IMR-90 (cell line): Measurements from ENCODE around the gene WNK1. TPM values are rescaled to one million over a fixed set of nuclear protein-coding genes. Genes with fewer than 3 reads are reported as not detected.

Experiments
- ATAC-seq: fragments of 200-7000 bp; cut with Tn5 transposase; 2 replicates; pipeline ENCODE4 v1.9.1; 2020; ENCODE audit warnings: low read depth, mild to moderate bottlenecking, moderate library complexity
- BruUV-seq: library from RNA; stranded (reverse); fragments of 400-500 nt; replicated peaks from 2 replicates; lab custom pipeline; 2021; lab: Mats Ljungman, UMichigan
- CTCF ChIA-PET: fragments of 300-600 bp; formaldehyde crosslinking; extraction: SDS; loops from one replicate; lab custom pipeline; 2021; ENCODE audit warnings: antibody characterized with exemption; lab: Yijun Ruan, JAX
- POLR2A ChIA-PET: fragments of 300-600 bp; sonication (Branson Sonifier 250); formaldehyde crosslinking; loops from one replicate; lab custom pipeline; 2022; ENCODE audit warnings: antibody characterized with exemption; ENCODE audit not compliant: unreplicated experiment; lab: Charles Lee
- DNase-seq: peaks from one replicate; pipeline ENCODE4 v3.0.0; 2013
- H2AFZ ChIP-seq: replicated peaks from 2 replicates; pipeline ENCODE3; 2013; ENCODE audit warnings: low read length, mild to moderate bottlenecking; ENCODE audit not compliant: poor library complexity
- H2AK5ac ChIP-seq: 2 replicates; pipeline ENCODE4 v1.6.1; 2013; ENCODE audit warnings: low read depth, low read length, inconsistent platforms
- H2AK9ac ChIP-seq: replicated peaks from 2 replicates; pipeline ENCODE3; 2013; ENCODE audit warnings: mild to moderate bottlenecking, low read depth, low read length, moderate library complexity; ENCODE audit not compliant: poor library complexity
- H2BK120ac ChIP-seq: 2 replicates; pipeline ENCODE4 v1.6.1; 2013; ENCODE audit warnings: low read depth, low read length, inconsistent platforms
- H2BK15ac ChIP-seq: 3 replicates; pipeline ENCODE4 v1.6.1; 2013; ENCODE audit warnings: low read depth, low read length, inconsistent platforms
- H2BK20ac ChIP-seq: 2 replicates; pipeline ENCODE4 v1.6.1; 2013; ENCODE audit warnings: low read depth, mild to moderate bottlenecking, inconsistent platforms, low read length, moderate library complexity
- H2BK5ac ChIP-seq: 2 replicates; pipeline ENCODE4 v1.6.1; 2013; ENCODE audit warnings: mild to moderate bottlenecking, low read depth, low read length, inconsistent platforms; ENCODE audit not compliant: poor library complexity, severe bottlenecking
- H3K14ac ChIP-seq: replicated peaks from 2 replicates; pipeline ENCODE4 v1.6.1; 2013; ENCODE audit warnings: low read depth, low read length, inconsistent platforms
- H3K18ac ChIP-seq: 2 replicates; pipeline ENCODE4 v1.6.1; 2013; ENCODE audit warnings: low read depth, low read length, control low read depth
- H3K23ac ChIP-seq: 2 replicates; pipeline ENCODE4 v1.6.1; 2013; ENCODE audit warnings: low read depth, low read length, inconsistent platforms
- H3K27ac ChIP-seq: 2 replicates; pipeline ENCODE4 v1.5.1; 2013; ENCODE audit warnings: mild to moderate bottlenecking, control low read depth, low read length; ENCODE audit not compliant: insufficient read depth
- H3K27me3 ChIP-seq: 2 replicates; pipeline ENCODE4 v1.6.1; 2013; ENCODE audit warnings: low read length; ENCODE audit not compliant: control insufficient read depth, insufficient read depth
- H3K36me3 ChIP-seq: 2 replicates; pipeline ENCODE4 v1.6.1; 2013; ENCODE audit warnings: low read length, mixed read lengths; ENCODE audit not compliant: control insufficient read depth, insufficient read depth
- H3K4ac ChIP-seq: 2 replicates; pipeline ENCODE4 v1.6.1; 2013; ENCODE audit warnings: low read depth, low read length, inconsistent platforms
- H3K4me1 ChIP-seq: 2 replicates; pipeline ENCODE4 v1.6.1; 2013; ENCODE audit warnings: low read length, mixed read lengths; ENCODE audit not compliant: control insufficient read depth, insufficient read depth
- H3K4me2 ChIP-seq: 2 replicates; pipeline ENCODE4 v1.6.1; 2013; ENCODE audit warnings: low read depth, mild to moderate bottlenecking, control low read depth, low read length, moderate library complexity
- H3K4me3 ChIP-seq: 2 replicates; pipeline ENCODE4 v1.5.1; 2013; ENCODE audit warnings: low read depth, mild to moderate bottlenecking, control low read depth, low read length, moderate library complexity; ENCODE audit not compliant: insufficient read depth
- H3K56ac ChIP-seq: 2 replicates; pipeline ENCODE4 v1.6.1; 2013; ENCODE audit warnings: low read length, inconsistent platforms; ENCODE audit not compliant: insufficient read depth; ENCODE audit errors: extremely low read depth
- H3K79me1 ChIP-seq, 2 experiments: 2 replicates each; pipeline ENCODE4 v1.6.1; 2013; ENCODE audit warnings: low read length in 2 of 2, inconsistent platforms in 1 of 2, low read depth in 1 of 2
- H3K9ac ChIP-seq: 2 replicates; pipeline ENCODE4 v1.6.1; 2013; ENCODE audit warnings: low read depth, low read length, control low read depth
- H3K9me1 ChIP-seq: 2 replicates; pipeline ENCODE4 v1.6.1; 2013; ENCODE audit warnings: low read length, inconsistent platforms; ENCODE audit not compliant: insufficient read depth
- H3K9me3 ChIP-seq: 2 replicates; pipeline ENCODE4 v1.6.1; 2013; ENCODE audit warnings: low read length; ENCODE audit not compliant: control insufficient read depth, insufficient read depth
- H4K20me1 ChIP-seq: 2 replicates; pipeline ENCODE4 v1.6.1; 2013; ENCODE audit warnings: low read length, inconsistent platforms; ENCODE audit not compliant: insufficient read depth
- H4K5ac ChIP-seq: 2 replicates; pipeline ENCODE4 v1.6.1; 2013; ENCODE audit warnings: mild to moderate bottlenecking, low read depth, low read length, control low read depth
- H4K8ac ChIP-seq, 2 experiments: 2 replicates each; pipeline ENCODE4 v1.6.1; 2013; ENCODE audit warnings: low read depth in 2 of 2, low read length in 2 of 2, control low read depth in 1 of 2, inconsistent platforms in 1 of 2
- H4K91ac ChIP-seq: 2 replicates; pipeline ENCODE4 v1.6.1; 2013; ENCODE audit warnings: low read depth, low read length, inconsistent platforms; ENCODE audit not compliant: insufficient read depth
- BHLHE40 ChIP-seq: fragments of 150-350 bp; IDR thresholded peaks from 2 replicates; pipeline ENCODE4 v1.6.1; 2016; ENCODE audit warnings: mild to moderate bottlenecking, low read depth, low read length
- CEBPB ChIP-seq: IDR thresholded peaks from 2 replicates; pipeline ENCODE4 v1.6.1; 2012; ENCODE audit warnings: low read depth, low read length, improper control_type of control experiment
- CHD1 ChIP-seq: IDR thresholded peaks from 2 replicates; pipeline ENCODE4 v1.6.1; 2012; ENCODE audit warnings: low read depth, low read length, improper control_type of control experiment
- CTCF ChIP-seq: conservative IDR thresholded peaks from 2 replicates; pipeline ENCODE4 v1.5.1; 2012; ENCODE audit warnings: mild to moderate bottlenecking, low read depth, low read length, improper control_type of control experiment
- ELK1 ChIP-seq: fragments of 150-350 bp; IDR thresholded peaks from 2 replicates; pipeline ENCODE4 v1.6.1; 2016; ENCODE audit warnings: low read depth, mild to moderate bottlenecking, low read length, moderate library complexity, borderline replicate concordance
- FOS ChIP-seq: fragments of 150-350 bp; IDR thresholded peaks from 2 replicates; pipeline ENCODE4 v1.6.1; 2016; ENCODE audit warnings: low read depth, low read length
- MAFK ChIP-seq: IDR thresholded peaks from 2 replicates; pipeline ENCODE4 v1.6.1; 2012; ENCODE audit warnings: low read depth, low read length, improper control_type of control experiment
- MAZ ChIP-seq: IDR thresholded peaks from 2 replicates; pipeline ENCODE4 v1.6.1; 2012; ENCODE audit warnings: low read depth, mild to moderate bottlenecking, low read length, improper control_type of control experiment, moderate library complexity, borderline replicate concordance
- MXI1 ChIP-seq: IDR thresholded peaks from 2 replicates; pipeline ENCODE4 v1.6.1; 2012; ENCODE audit warnings: low read depth, mild to moderate bottlenecking, low read length, moderate library complexity, borderline replicate concordance
- NFE2L2 ChIP-seq: fragments of 150-350 bp; IDR thresholded peaks from 2 replicates; pipeline ENCODE4 v1.6.1; 2016; ENCODE audit warnings: low read depth, mild to moderate bottlenecking, low read length
- POLR2A ChIP-seq: IDR thresholded peaks from 2 replicates; pipeline ENCODE4 v1.6.1; 2012; ENCODE audit warnings: mild to moderate bottlenecking, low read depth, low read length
- RAD21 ChIP-seq: IDR thresholded peaks from 2 replicates; pipeline ENCODE4 v1.6.1; 2012; ENCODE audit warnings: low read length, improper control_type of control experiment
- RCOR1 ChIP-seq: IDR thresholded peaks from 2 replicates; pipeline ENCODE4 v1.6.1; 2012; ENCODE audit warnings: mild to moderate bottlenecking, low read length, improper control_type of control experiment; ENCODE audit not compliant: insufficient replicate concordance
- RFX5 ChIP-seq: IDR thresholded peaks from 2 replicates; pipeline ENCODE4 v1.8.0; 2012; ENCODE audit warnings: low read depth, mild to moderate bottlenecking, low read length, moderate library complexity
- SMC3 ChIP-seq: fragments of 150-350 bp; IDR thresholded peaks from 2 replicates; pipeline ENCODE4 v1.6.1; 2016; ENCODE audit warnings: low read depth, mild to moderate bottlenecking, antibody characterized with exemption, low read length, moderate library complexity
- USF2 ChIP-seq: fragments of 150-350 bp; IDR thresholded peaks from 2 replicates; pipeline ENCODE4 v1.6.1; 2017; ENCODE audit warnings: mild to moderate bottlenecking, antibody characterized with exemption, low read length, low read depth
- WGBS, 2 experiments: methylation state at CpG; one replicate each; pipeline versions ENCODE4 v1.1.5 to v1.1.7; 2013; ENCODE audit warnings: missing lambda C conversion rate in 2 of 2; ENCODE audit not compliant: insufficient read length in 1 of 2; ENCODE audit errors: extremely low coverage in 2 of 2; 5-methylcytosine and 5-hydroxymethylcytosine counted together
- dilution Hi-C: fragments of 300-500 bp; cut with HindIII; formaldehyde crosslinking; loops from one replicate; pipeline ENCODE4 v1.14.3; 2018; ENCODE audit warnings: low sequenced_read_pairs; ENCODE audit not compliant: unreplicated experiment
- in situ Hi-C: fragments of 300-500 bp; cut with MboI; formaldehyde crosslinking; loops from 3 replicates; pipeline ENCODE4 v1.14.3; 2019; ENCODE audit warnings: low sequenced_read_pairs, inconsistent platforms, mixed read lengths
- intact Hi-C: fragments of 100-400 bp; cut with micrococcal nuclease; formaldehyde crosslinking; loops from 2 replicates; pipeline ENCODE4 v1.10.0; 2022
- polyA plus RNA-seq, 3 experiments: library from polyadenylated mRNA; depleted of rRNA; stranded (reverse); fragments of >200 nt; gene quantifications; 2 replicates each; pipeline ENCODE4 v1.2.3, GENCODE V29; 2012; ENCODE audit warnings: low replicate concordance in 1 of 3
- total RNA-seq: library from RNA; depleted of rRNA; stranded (reverse); fragments of >200 nt; gene quantifications from 2 replicates; pipeline ENCODE4 v1.2.3, GENCODE V29; 2012

Gene WNK1
- total and polyA plus RNA-seq, 2 of the 4 experiments (the other 2 are of a cell fraction) = 36.9 to 42.8 TPM

GRCh38 chr12:795305-795704 is 42.9 kb downstream of the WNK1 start:
- dilution Hi-C loops = no loop called here
- CTCF ChIA-PET = no interaction called here

More at GRCh38 chr12:795305-795704, 42.9 kb downstream of the WNK1 start:
- H3K9me1 ChIP-seq = peaks cover 16% of the 10 kb centered on the region
- no TSS peak for BruUV-seq
- peaks cover 52% of the 10 kb centered on the region for H4K20me1 ChIP-seq
- H3K27me3 ChIP-seq = no peaks in the 10 kb centered on the region
- ATAC-seq (no peak), DNase-seq (no peak)
- no peaks in the 10 kb centered on the region for H3K36me3 ChIP-seq
- no peak overlapping the region for H2BK15ac ChIP-seq
- H3K79me1 ChIP-seq = peaks cover 11 to 62% of the 10 kb centered on the region in 2 experiments
- no peak overlapping the region for H3K14ac ChIP-seq
- no peak overlapping the region for H2BK120ac ChIP-seq
- no peak overlapping the region for H3K23ac ChIP-seq
- no peak overlapping the region for H3K9ac ChIP-seq
- H3K4me2 ChIP-seq = no peak overlapping the region
- no peak overlapping the region for H4K5ac ChIP-seq
- peaks cover 2% of the 10 kb centered on the region for H3K4me1 ChIP-seq
- H4K91ac ChIP-seq = no peak overlapping the region
- H2AFZ ChIP-seq = no peak overlapping the region
- H2BK20ac ChIP-seq = no peak overlapping the region
- H2AK9ac ChIP-seq = no peak overlapping the region
- no peak overlapping the region for H3K4me3 ChIP-seq
- H3K56ac ChIP-seq = no peak overlapping the region
- H3K18ac ChIP-seq = no peak overlapping the region
- no peak overlapping the region for H3K4ac ChIP-seq
- H4K8ac ChIP-seq = no peak overlapping the region
- in situ Hi-C loops (no loop called here), intact Hi-C loops (no loop called here)
- H2BK5ac ChIP-seq = no peak overlapping the region
- POLR2A ChIA-PET = no interaction called here
- H3K27ac ChIP-seq = no peak overlapping the region
- no peaks in the 10 kb centered on the region for H3K9me3 ChIP-seq
- TF ChIP-seq MAFK = no peak
- no peak for TF ChIP-seq BHLHE40
- TF ChIP-seq CHD1 = no peak
- TF ChIP-seq FOS = no peak
- TF ChIP-seq POLR2A = no peak
- no peak for TF ChIP-seq ELK1
- no peak for TF ChIP-seq RFX5
- no peak for TF ChIP-seq RCOR1
- no peak for TF ChIP-seq RAD21
- TF ChIP-seq SMC3 = no peak
- no peak for TF ChIP-seq USF2
- TF ChIP-seq MXI1 = no peak
- TF ChIP-seq CTCF = no peak
- no peak for TF ChIP-seq CEBPB
- no peak for TF ChIP-seq NFE2L2
- no peak for TF ChIP-seq MAZ
- WGBS, 2 experiments = no CpG with 5 or more reads among the region's 4 CpGs
- H2AK5ac ChIP-seq = no peak overlapping the region
